ENCODE results near the gene CRYBG1.

The CRYBG1 gene

GRCh38 chr6:106458021-106458986 lies 97.8 kb downstream of the CRYBG1 start:
- no peak for DNase-seq (ENCODE audit: low read depth)

DNA sequence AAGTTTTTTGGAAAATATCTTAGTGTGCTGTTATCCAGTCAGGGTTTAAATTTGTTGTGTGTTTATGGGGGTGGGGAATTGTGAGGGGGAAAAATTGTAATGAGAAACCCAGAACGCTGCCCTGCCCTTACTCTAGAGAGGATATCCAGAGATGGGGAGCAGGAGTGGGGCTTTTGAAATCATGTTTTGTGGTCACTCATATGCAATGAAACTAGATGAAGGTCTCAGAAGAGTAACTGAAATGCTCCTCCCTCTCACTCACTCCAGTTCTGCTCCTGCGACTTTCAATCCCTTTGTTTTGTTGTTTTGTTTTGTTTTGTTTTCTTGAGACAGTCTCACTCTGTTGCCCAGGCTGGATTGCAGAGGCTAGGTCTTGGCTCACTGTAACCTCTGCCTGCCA lies 100.0 kb downstream of the CRYBG1 start:
- no peak for DNase-seq (ENCODE audit: low read depth)

DNA sequence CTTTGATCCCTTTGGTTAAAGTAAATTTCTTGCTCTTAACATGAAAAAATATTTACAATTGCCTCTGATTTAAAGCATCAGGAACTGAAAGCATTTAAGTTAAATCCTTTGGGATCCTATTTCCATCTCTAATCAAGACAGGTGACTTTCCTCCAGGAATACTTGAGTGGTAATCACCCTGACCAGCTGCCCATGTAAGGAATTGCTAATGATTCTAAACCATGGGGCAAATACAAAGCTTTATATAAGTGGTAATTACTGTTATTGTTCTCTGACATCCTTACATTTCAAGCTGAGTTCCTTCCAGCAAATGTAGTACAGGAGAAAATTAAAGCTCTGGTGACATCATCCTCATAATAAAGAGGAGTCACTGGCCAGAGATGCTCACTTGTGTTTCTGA lies 100.6 kb downstream of the CRYBG1 start:
- no peak for DNase-seq (ENCODE audit: low read depth)

GRCh38 chr6:106462923-106463557 lies 102.5 kb downstream of the CRYBG1 start:
- no peak for DNase-seq (ENCODE audit: low read depth)

- no peak for DNase-seq (ENCODE audit: low read depth)
Measured at GRCh38 chr6:106466211-106466610, 105.7 kb downstream of the CRYBG1 start.

- no peak for DNase-seq (ENCODE audit: low read depth)
Measured at GRCh38 chr6:106468935-106469334, 108.4 kb downstream of the CRYBG1 start.

DNA sequence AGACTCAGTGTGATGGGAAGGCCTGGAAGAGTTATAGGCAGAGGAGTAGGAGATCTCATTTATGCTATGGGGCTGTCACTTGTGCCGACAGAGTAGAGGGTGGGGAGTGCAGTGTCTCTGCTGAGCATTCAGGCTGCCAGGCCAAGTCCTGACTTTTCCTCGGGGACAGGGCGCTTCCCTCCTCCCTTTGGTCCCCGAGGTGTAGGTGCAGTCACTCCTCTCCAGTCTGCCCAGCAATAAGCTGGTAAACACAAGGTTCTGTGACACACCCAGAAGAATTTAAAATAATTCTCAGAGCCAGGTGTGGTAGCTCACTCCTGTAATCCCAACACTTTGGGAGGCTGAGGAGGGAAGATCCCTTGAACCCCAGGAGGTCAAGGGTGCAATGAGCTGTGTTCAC lies 109.4 kb downstream of the CRYBG1 start:
- no peak for DNase-seq (ENCODE audit: low read depth)

- DNase-seq (ENCODE audit: low read depth): no peak
Measured at GRCh38 chr6:106470316-106470715, 109.8 kb downstream of the CRYBG1 start.

DNA sequence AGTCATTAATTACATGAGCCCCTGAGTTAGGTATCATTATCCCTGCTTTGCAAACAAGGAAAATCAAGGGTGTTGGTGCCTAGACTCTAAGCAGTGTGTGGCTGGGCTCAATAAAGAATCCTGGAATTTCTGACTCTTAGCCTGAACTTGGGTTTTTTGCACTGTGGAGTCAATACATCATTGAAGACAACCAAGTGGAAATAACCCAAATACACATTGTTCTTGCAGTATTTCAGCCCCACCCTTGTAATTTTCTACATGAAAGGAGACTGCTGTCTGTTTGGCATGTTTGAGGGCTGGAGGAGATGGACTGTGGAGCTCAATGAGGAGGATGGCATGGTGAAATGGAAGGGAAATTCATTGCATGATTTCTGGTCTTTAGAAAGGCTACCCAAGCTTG lies 110.3 kb downstream of the CRYBG1 start:
- DNase-seq (ENCODE audit: low read depth): no peak

DNA sequence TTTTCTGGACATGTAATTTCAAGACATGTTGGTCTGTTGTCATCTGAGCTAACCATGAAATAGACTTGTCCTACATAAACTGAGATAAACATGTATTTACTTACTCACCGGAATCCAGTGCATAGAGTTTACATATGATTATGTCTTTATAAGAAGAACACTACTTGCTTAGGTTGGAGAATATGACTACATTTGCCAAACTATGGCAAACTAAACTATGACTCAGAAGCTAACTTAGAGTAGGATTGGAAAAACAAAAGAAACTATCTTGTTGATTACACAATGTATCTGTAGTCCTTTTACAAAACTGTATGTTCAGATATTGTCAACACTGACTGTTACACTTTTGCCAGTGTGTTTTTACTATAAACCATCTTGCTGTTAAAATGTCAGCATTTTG lies 113.3 kb downstream of the CRYBG1 start:
- DNase-seq (ENCODE audit: low read depth): no peak

GRCh38 chr6:106474466-106474865 lies 113.9 kb downstream of the CRYBG1 start:
- no peak for DNase-seq (ENCODE audit: low read depth)

- DNase-seq (ENCODE audit: low read depth): no peak
Measured at GRCh38 chr6:106475284-106475683, 114.8 kb downstream of the CRYBG1 start.

- no peak for DNase-seq (ENCODE audit: low read depth)
Measured at GRCh38 chr6:106476331-106477105, 116.0 kb downstream of the CRYBG1 start.

DNA sequence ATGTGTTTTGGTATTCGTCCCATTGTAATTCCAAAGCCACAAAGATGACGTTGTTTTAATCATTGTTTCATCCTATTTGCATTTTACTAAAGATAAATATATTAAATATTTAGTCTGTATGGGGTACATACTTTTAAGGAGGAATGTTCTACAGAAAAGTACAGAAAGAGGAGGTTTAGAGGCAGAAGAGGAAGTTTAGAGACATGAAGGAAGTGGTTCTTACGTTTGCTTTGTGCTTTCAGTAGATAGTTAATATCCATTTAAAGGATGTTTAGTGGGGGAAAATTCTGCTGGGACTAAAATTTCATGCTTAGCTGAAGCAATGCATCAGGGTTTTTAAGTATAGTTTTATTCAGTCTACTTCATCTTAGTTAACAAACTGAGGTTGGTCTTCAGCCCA lies 116.6 kb downstream of the CRYBG1 start:
- no peak for DNase-seq (ENCODE audit: low read depth)

GRCh38 chr6:106477790-106478189 lies 117.3 kb downstream of the CRYBG1 start:
- no peak for DNase-seq (ENCODE audit: low read depth)

GRCh38 chr6:106486236-106486635 lies 125.7 kb downstream of the CRYBG1 start:
- no peak for DNase-seq (ENCODE audit: low read depth)

DNA sequence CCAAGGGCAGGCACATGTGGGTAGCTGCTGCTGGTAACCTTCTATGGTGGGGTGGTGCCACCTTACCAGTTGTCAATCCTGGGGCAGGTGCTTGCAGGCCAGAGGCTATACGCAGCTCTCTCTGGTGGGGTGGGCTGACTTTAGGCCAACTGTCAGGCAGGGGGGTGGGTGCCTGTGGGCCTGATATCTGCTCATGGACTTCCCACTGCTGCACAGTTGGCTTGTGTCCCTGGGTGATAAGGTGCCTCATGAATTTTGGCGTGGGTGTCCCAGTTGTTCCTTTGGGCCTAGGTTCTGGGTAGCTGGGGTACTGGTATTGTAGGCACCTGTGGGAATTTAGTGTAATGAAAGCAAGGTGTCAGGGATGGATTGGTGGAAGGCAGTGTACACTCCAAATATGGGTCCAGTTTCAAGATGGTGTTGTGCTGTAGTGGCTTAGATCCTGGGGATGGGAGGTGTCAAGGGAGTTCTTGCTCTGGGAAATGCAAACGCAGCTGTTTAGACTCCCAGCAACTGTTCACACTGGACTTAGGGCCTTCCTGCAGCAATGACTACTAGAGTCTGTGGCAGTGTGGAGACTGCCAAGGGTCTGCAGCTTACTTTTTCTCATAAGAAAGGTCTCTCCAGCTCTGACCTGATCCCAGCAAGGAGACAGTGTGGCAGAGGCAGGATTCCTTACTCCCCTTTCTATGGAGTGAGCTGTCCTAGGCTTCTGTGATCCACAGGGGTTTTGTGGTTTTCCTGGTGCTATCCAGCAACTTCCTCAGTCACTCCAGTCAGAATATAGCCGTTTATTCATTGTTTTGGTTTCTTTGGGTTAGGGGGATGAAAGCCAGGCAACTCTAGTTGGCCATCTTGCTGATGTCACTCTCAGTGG lies 128.2 kb downstream of the CRYBG1 start:
- DNase-seq (ENCODE audit: low read depth): no peak

DNA sequence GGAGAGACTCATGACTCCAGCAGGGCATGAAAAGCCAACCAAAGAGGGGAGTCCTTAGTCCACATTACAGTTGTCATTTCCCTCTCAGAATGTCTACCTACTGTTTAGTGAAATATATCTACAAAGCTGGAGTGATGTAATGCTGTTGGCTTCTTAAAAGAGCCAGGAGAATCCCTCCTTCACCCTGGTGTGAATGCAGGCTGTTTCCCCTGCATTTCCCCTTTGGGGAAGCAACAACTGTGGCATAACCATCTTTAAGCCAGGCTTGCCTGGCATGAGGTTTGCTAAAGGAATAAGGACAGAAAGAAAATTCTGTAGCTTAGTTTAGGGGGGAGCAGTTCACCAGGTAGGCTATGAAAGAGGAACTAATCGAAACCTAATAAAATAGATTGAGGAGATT lies 129.5 kb downstream of the CRYBG1 start:
- no peak for DNase-seq (ENCODE audit: low read depth)

- no peak for DNase-seq (ENCODE audit: low read depth)
Measured at GRCh38 chr6:106490436-106490835, 129.9 kb downstream of the CRYBG1 start.

DNA sequence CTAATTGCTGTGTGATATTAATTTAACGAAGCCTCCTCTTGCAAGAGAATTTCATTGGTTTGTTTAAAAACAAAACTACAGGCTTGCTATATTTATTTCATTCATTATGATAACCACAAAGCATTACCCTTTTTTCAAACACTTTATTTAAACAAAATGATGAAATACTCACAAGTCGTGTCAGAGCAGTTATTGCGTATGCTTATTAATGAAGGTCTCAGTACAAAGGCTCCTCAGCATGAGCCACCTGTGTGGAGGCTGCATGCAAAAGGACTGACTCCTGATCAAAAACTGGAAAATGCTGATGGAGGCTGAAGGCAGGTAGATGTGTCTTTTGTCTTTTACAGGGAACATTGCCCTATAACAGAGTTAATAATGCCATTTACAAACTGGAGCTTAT lies 130.5 kb downstream of the CRYBG1 start:
- no peak for DNase-seq (ENCODE audit: low read depth)

DNA sequence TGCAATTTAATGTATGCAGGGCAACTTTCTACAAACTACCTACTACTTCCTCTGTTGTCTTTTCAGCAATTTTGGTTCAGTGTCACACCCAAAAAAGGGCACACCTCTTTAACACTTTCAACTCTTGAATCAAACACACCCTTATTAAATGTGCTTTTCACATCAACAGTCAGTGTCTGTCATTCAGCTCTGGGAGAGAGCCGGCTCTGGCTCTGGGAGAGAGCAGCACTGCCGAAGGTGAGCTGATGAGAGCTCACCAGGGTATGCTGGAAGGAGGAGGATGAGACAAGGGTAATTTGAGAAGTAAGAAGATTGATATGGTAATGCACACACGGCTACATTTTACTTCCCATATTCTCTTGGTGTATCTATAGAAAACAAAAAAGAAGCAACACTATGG lies 134.5 kb downstream of the CRYBG1 start:
- no peak for DNase-seq (ENCODE audit: low read depth)

- no peak for DNase-seq (ENCODE audit: low read depth)
Measured at GRCh38 chr6:106496823-106497222, 136.3 kb downstream of the CRYBG1 start.

Data from activated T-helper 1 cell treated with Interleukin-2 at 50 U/mL for 16 hours (primary cell).